Stimulated activated CD8-positive, alpha-beta memory T cell treated with anti-CD3 and anti-CD28 coated beads, Interleukin-12 subunit alpha, Interleukin-12 subunit beta, amount 100 ng/mL, for 4 hours (primary cell): ENCODE results near the gene CLSTN2.

Source experiments
- DNase-seq: peaks from one replicate; pipeline ENCODE4 v3.0.0-alpha.2; 2020; ENCODE audit warnings: low read depth

Gene CLSTN2

GRCh38 chr3:140187656-140188221, 252.8 kb downstream of the CLSTN2 start:
- no peak for DNase-seq

- no peak for DNase-seq
Measured at GRCh38 chr3:140188285-140188684, 253.3 kb downstream of the CLSTN2 start.

- no peak for DNase-seq
Measured at GRCh38 chr3:140189267-140189666, 254.3 kb downstream of the CLSTN2 start.

- no peak for DNase-seq
Measured at GRCh38 chr3:140189976-140190375, 255.0 kb downstream of the CLSTN2 start.

GRCh38 chr3:140196970-140197369, 262.0 kb downstream of the CLSTN2 start:
- no peak for DNase-seq

- no peak for DNase-seq
Measured at GRCh38 chr3:140198242-140198641, 263.3 kb downstream of the CLSTN2 start.

- DNase-seq: no peak
Measured at GRCh38 chr3:140199008-140199407, 264.0 kb downstream of the CLSTN2 start.

- no peak for DNase-seq
Measured at GRCh38 chr3:140199743-140200142, 264.8 kb downstream of the CLSTN2 start.

DNA sequence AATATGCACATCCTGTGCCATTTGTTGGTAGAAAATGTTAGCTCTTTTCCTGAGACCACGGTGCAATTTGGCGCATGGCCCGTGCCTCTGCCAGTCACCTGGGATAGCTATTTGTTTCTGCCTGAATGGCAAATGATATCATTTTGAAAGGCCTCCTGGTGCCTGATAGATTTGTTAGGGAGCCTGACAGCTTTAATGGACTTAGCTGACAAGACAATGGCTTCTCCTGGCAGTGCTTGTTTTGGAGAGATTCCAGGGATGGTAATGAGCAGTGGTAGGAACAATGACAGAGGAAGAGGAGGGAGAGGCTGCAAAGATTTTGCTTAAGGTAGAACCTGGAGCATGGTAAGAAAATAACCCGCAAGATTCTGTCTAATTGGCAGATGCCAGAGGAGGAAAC, 268.5 kb downstream of the CLSTN2 start:
- no peak for DNase-seq

GRCh38 chr3:140204271-140204984, 269.4 kb downstream of the CLSTN2 start:
- DNase-seq: no peak

- DNase-seq: no peak
Measured at GRCh38 chr3:140205598-140205997, 270.6 kb downstream of the CLSTN2 start.

- no peak for DNase-seq
Measured at GRCh38 chr3:140206196-140207040, 271.4 kb downstream of the CLSTN2 start.

DNA sequence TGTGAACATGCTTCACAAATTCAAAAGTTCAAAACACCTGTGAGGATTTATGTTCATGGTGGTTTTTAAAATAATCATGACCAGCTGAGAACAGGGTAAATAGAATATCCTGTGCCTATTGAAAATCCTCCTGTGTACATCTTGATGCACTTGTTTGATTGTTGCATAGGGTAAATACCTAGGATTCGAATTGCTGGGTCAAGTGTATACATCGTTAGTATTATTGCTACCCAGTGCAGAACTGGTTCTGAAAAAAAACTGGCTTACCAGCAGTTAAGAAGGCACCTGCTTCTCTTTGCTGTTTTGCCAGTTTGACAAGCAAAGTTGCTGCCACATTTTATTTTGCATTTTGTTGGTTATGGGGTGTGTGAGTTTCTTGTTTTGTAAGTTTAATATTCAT, 272.6 kb downstream of the CLSTN2 start:
- no peak for DNase-seq

DNA sequence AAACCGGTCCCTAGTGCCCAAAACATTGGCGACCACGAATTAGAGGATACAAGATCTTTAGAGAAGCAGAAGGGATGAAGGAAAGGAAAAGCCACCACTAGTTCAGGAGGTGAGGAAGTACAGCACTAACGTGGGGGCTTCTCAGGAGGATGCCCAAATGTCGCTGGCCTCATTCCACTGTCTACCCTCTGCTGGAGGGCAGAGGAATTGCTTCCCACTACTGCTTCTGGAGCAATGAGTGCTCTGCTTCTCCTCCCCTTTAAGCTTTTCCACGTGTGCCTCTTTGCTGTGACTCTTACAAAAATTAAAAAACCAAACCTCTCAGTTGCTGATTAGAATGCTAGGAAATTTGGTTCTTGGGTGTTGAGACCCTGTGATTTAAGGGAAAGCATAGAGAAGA, 281.3 kb downstream of the CLSTN2 start:
- DNase-seq: no peak

DNA sequence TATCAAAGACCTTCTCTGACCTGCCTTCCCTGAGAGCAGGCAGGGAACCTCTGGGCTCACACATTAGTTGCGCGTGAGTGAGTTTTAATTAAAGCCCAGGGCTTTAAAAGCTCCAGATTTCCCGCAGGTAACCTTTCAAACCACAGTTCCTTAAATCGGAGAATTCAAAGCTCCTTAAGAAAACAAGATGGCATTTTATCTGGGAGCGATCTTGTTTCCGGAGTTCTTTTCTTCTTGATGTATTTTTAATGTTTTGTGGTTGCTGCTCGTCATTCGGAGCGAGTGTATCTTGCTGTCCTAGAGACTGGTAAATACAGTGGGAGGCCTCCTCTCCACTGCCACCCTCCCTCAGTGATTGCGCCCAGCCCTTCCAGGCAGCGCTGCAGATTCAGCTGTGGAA, 284.3 kb downstream of the CLSTN2 start:
- DNase-seq: no peak

DNA sequence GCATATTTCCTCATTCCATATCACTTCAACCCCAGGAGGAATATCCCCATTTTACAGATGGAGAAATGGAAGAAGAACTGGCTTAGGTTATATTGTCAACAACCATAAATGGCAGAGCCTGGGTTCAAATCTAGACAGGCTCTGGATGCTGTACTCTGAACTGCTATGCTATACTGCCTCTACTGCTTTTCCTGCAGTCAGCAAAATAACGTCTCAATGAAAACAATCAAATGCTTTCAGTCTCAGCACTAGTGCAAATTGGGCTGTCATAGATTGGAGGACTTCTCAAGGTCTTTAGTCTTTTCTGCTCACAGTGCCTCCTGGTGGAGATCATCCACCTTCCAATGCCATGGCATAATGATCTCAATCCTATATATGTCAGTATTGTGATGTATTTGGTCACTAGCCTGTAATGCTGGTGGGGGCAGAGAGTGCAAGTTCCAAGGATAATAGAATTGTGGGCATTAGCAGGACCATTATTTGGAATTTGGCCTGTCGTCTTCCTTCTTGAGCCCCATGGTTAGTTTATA, 285.0 kb downstream of the CLSTN2 start:
- DNase-seq: no peak

DNA sequence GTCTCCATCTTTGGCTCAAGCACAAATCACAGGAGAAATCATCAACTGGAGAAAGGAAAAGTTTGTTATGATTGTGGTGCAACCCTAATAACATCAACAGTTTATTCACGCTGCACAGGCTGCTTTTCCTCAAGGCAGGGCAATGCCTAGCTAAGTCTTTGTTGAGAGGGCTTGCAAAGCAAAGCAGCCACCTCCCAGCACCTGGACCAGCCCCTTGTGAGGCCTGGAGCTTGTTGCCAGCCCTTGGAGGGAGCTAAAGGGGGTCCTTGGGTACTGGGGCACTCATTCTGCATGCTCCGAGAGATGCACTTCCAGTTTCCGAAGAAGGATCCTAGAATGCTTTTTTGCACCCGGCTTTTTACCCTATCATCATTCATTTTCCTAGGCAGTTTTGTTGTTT, 288.2 kb downstream of the CLSTN2 start:
- no peak for DNase-seq

DNA sequence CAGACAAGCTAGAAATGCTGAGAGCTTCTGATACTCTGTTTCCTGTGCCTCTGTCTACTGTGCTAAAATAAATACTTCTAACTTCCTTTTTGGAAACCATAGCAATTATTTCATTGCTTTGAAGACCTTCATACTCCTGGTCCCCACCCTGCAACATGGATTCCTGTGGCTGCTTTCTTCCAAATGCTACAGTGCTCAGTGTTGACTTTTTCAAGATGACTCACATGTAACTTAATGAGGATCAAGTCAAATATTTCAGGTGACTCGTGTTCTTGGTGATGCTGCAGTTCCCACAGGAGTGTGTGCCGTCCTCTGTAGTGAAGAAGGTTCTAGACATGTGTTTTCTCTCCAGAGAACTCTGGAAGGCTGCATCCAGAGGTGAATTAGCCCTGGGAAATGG, 288.6 kb downstream of the CLSTN2 start:
- no peak for DNase-seq

GRCh38 chr3:140224307-140224706, 289.3 kb downstream of the CLSTN2 start:
- no peak for DNase-seq

DNA sequence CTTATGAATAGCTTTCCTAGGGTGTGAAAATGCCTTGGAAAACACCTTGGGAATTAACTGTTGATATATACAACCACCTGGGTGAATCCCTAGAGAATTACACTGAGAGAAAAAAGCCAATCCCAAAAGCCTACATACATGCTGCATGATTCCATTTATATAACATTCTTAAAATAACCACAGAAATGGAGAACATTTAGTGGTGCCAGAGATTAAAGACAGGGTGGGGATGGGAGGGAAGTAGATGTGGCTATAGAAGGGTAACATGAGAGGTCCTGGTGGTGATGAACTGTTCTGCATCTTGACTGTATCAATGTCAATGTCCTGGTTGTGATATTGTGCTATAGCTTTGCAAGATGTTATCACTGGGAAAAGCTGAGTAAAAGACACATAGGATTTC, 291.0 kb downstream of the CLSTN2 start:
- DNase-seq: no peak

DNA sequence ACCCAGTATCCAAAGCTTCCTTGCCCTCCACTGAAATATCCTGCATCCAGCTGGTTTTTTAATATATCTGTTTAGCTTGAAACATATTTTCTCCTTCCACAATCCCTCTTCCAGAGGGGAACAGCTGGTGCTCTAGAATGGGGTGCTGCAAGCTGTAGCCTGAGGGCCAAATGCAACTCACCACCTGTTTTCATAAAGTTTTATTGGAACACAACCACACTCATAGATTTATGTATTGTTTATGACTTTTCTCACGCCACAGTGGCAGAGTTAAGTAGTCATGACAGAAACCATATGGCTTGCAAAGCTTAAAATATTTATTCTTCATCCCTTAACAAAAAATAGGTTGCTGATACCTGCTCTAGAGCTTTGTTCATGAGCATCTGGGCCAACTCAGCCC, 298.7 kb downstream of the CLSTN2 start:
- DNase-seq: no peak

- DNase-seq: no peak
Measured at GRCh38 chr3:140234256-140234655, 299.3 kb downstream of the CLSTN2 start.
